WTC11 (cell line): ENCODE results near the gene KLK1. TPM values are rescaled to one million over a fixed set of nuclear protein-coding genes. Genes with fewer than 3 reads are reported as not detected.

Experiments used
- ATAC-seq: fragments of 200-7000 bp; cut with Tn5 transposase; 2 replicates; pipeline ENCODE4 v1.10.0; 2021; ENCODE audit warnings: mild to moderate bottlenecking, moderate library complexity
- CTCF ChIA-PET: fragments of 300-600 bp; sonication (Branson Sonifier 250); formaldehyde crosslinking; loops from one replicate; lab custom pipeline; 2021; ENCODE audit warnings: antibody characterized with exemption; lab: Charles Lee
- POLR2A ChIA-PET: fragments of 350-600 bp; sonication (Branson Sonifier 250); formaldehyde crosslinking; loops from one replicate; lab custom pipeline; 2021; ENCODE audit warnings: antibody characterized with exemption; lab: Charles Lee
- DNase-seq: peaks from one replicate; pipeline ENCODE4 v3.0.0; 2021; ENCODE audit warnings: low spot score
- H3K27ac Mint-ChIP-seq: 2 replicates; pipeline ENCODE4 v1.8.0; 2021; ENCODE audit warnings: mixed read lengths
- H3K27me3 Mint-ChIP-seq: 2 replicates; pipeline ENCODE4 v1.8.0; 2021; ENCODE audit warnings: low read depth, mild to moderate bottlenecking, moderate library complexity, mixed read lengths
- H3K36me3 Mint-ChIP-seq: 2 replicates; pipeline ENCODE4 v1.8.0; 2021; ENCODE audit warnings: mixed read lengths
- H3K4me1 Mint-ChIP-seq: 2 replicates; pipeline ENCODE4 v1.8.0; 2022; ENCODE audit warnings: mixed read lengths
- H3K4me3 Mint-ChIP-seq: 2 replicates; pipeline ENCODE4 v1.8.0; 2021; ENCODE audit warnings: mild to moderate bottlenecking, moderate library complexity, mixed read lengths
- H3K9me3 Mint-ChIP-seq: 2 replicates; pipeline ENCODE4 v1.8.0; 2021; ENCODE audit warnings: mixed read lengths
- CDX4 ChIP-seq: fragments of 250-450 bp; sonication (Bioruptor Pico); IDR thresholded peaks from 2 replicates; pipeline ENCODE4 v1.9.0; 2021; ENCODE audit warnings: moderate library complexity, mild to moderate bottlenecking, inconsistent platforms, borderline replicate concordance
- E2F4 ChIP-seq: sonication (generic); formaldehyde crosslinking; IDR thresholded peaks from 2 replicates; pipeline ENCODE4 v1.8.1; 2022; ENCODE audit warnings: low read depth, mild to moderate bottlenecking, moderate library complexity, missing genetic modification reagents, borderline replicate concordance
- ERG ChIP-seq: fragments of 250-450 bp; sonication (Bioruptor Pico); IDR thresholded peaks from 2 replicates; pipeline ENCODE4 v1.8.0; 2021; ENCODE audit warnings: mild to moderate bottlenecking
- FOXJ3 ChIP-seq: sonication (generic); formaldehyde crosslinking; IDR thresholded peaks from 2 replicates; pipeline ENCODE4 v1.9.0; 2021; ENCODE audit warnings: missing genetic modification reagents, mild to moderate bottlenecking, borderline replicate concordance
- FOXP1 ChIP-seq: sonication (generic); formaldehyde crosslinking; IDR thresholded peaks from 2 replicates; pipeline ENCODE4 v1.8.0; 2022; ENCODE audit warnings: missing genetic modification reagents, mild to moderate bottlenecking, moderate library complexity, borderline replicate concordance
- GABPB1 ChIP-seq: sonication (generic); formaldehyde crosslinking; IDR thresholded peaks from 2 replicates; pipeline ENCODE4 v1.8.1; 2023; ENCODE audit warnings: mild to moderate bottlenecking, missing genetic modification reagents
- GTF2I ChIP-seq: fragments of 250-450 bp; sonication (Bioruptor Pico); conservative IDR thresholded peaks from 2 replicates; pipeline ENCODE4 v1.4.0; 2021; ENCODE audit warnings: mild to moderate bottlenecking
- IRF1 ChIP-seq: sonication (generic); formaldehyde crosslinking; IDR thresholded peaks from 2 replicates; pipeline ENCODE4 v1.8.0; 2023; ENCODE audit warnings: missing genetic modification reagents
- JAZF1 ChIP-seq: fragments of 250-450 bp; sonication (Bioruptor Pico); IDR thresholded peaks from 2 replicates; pipeline ENCODE4 v1.9.0; 2021; ENCODE audit warnings: moderate library complexity, mild to moderate bottlenecking, inconsistent platforms
- NR1H2 ChIP-seq: sonication (generic); formaldehyde crosslinking; IDR thresholded peaks from 2 replicates; pipeline ENCODE4 v1.9.0; 2021; ENCODE audit warnings: mild to moderate bottlenecking, moderate library complexity, missing genetic modification reagents
- NR3C1 ChIP-seq: sonication (generic); formaldehyde crosslinking; conservative IDR thresholded peaks from 2 replicates; pipeline ENCODE4 v1.8.1; 2023; ENCODE audit warnings: low read depth, mild to moderate bottlenecking, missing genetic modification reagents
- SOX15 ChIP-seq: fragments of 250-450 bp; sonication (Bioruptor Pico); IDR thresholded peaks from 2 replicates; pipeline ENCODE4 v1.9.0; 2021; ENCODE audit warnings: mild to moderate bottlenecking
- SP1 ChIP-seq: sonication (generic); formaldehyde crosslinking; conservative IDR thresholded peaks from 2 replicates; pipeline ENCODE4 v1.8.1; 2022; ENCODE audit warnings: missing genetic modification reagents
- USF2 ChIP-seq: sonication (generic); formaldehyde crosslinking; IDR thresholded peaks from 2 replicates; pipeline ENCODE4 v1.8.1; 2023; ENCODE audit warnings: mild to moderate bottlenecking, missing genetic modification reagents, moderate library complexity
- ZNF121 ChIP-seq: sonication (generic); formaldehyde crosslinking; IDR thresholded peaks from 2 replicates; pipeline ENCODE4 v1.8.0; 2023; ENCODE audit warnings: missing genetic modification reagents
- ZNF396 ChIP-seq: fragments of 250-450 bp; sonication (Bioruptor Pico); IDR thresholded peaks from 2 replicates; pipeline ENCODE4 v1.8.0; 2021; ENCODE audit warnings: mild to moderate bottlenecking, moderate library complexity, borderline replicate concordance
- ZNF671 ChIP-seq: fragments of 250-450 bp; sonication (Bioruptor Pico); IDR thresholded peaks from 2 replicates; pipeline ENCODE4 v1.8.0; 2021; ENCODE audit warnings: mild to moderate bottlenecking
- total RNA-seq: library from RNA; stranded (reverse); gene quantifications from 3 replicates; pipeline ENCODE4 v1.2.3, GENCODE V29; 2021
- TF ChIP-seq, protein P1 (sequence below): sonication (generic); formaldehyde crosslinking; IDR thresholded peaks from 2 replicates; pipeline ENCODE4 v1.8.1; 2022; ENCODE audit warnings: mild to moderate bottlenecking, missing genetic modification reagents, moderate library complexity, borderline replicate concordance
- TF ChIP-seq, protein P2 (sequence below): sonication (generic); formaldehyde crosslinking; IDR thresholded peaks from 2 replicates; pipeline ENCODE4 v1.8.0; 2022; ENCODE audit warnings: mild to moderate bottlenecking, missing genetic modification reagents
- TF ChIP-seq, protein P3 (sequence below): fragments of 250-450 bp; sonication (Bioruptor Pico); IDR thresholded peaks from 2 replicates; pipeline ENCODE4 v1.9.0; 2021; ENCODE audit warnings: mild to moderate bottlenecking, borderline replicate concordance

The KLK1 gene
- total RNA-seq, 1 experiment from 2014 or later = 3.9 TPM

- TF ChIP-seq E2F4 (no peak), GTF2I (CRISPR knock-in tag) (no peak)
- TF ChIP-seq, protein P1, sequence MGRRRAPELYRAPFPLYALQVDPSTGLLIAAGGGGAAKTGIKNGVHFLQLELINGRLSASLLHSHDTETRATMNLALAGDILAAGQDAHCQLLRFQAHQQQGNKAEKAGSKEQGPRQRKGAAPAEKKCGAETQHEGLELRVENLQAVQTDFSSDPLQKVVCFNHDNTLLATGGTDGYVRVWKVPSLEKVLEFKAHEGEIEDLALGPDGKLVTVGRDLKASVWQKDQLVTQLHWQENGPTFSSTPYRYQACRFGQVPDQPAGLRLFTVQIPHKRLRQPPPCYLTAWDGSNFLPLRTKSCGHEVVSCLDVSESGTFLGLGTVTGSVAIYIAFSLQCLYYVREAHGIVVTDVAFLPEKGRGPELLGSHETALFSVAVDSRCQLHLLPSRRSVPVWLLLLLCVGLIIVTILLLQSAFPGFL = no peak
- TF ChIP-seq, all 79 proteins: peak for 0
Observed at GRCh38 chr19:50843701-50844221, 20.2 kb upstream of the KLK1 start (continued).

GRCh38 chr19:50843205-50843604 lies 19.6 kb upstream of the KLK1 start:
- CTCF ChIA-PET = interaction anchor here (0.6 to 1.1 kb wide), 2 partner anchors 49 to 1745 kb away, joined by 3 read pairs; no protein-coding TSS in a partner anchor

GRCh38 chr19:50842130-50842529 lies 18.5 kb upstream of the KLK1 start:
- H3K27ac Mint-ChIP-seq = no peak overlapping the region
- peaks cover 7% of the 10 kb centered on the region; the same call in 1 of the 2 replicates for H3K9me3 Mint-ChIP-seq
- TF ChIP-seq, protein P2, sequence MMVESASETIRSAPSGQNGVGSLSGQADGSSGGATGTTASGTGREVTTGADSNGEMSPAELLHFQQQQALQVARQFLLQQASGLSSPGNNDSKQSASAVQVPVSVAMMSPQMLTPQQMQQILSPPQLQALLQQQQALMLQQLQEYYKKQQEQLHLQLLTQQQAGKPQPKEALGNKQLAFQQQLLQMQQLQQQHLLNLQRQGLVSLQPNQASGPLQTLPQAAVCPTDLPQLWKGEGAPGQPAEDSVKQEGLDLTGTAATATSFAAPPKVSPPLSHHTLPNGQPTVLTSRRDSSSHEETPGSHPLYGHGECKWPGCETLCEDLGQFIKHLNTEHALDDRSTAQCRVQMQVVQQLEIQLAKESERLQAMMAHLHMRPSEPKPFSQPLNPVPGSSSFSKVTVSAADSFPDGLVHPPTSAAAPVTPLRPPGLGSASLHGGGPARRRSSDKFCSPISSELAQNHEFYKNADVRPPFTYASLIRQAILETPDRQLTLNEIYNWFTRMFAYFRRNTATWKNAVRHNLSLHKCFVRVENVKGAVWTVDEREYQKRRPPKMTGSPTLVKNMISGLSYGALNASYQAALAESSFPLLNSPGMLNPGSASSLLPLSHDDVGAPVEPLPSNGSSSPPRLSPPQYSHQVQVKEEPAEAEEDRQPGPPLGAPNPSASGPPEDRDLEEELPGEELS (CRISPR knock-in tag) = no peak
- TF ChIP-seq ERG (CRISPR knock-in tag) (no peak), ZNF671 (no peak), SP1 (no peak), GABPB1 (CRISPR knock-in tag) (no peak)
- TF ChIP-seq, protein P3, sequence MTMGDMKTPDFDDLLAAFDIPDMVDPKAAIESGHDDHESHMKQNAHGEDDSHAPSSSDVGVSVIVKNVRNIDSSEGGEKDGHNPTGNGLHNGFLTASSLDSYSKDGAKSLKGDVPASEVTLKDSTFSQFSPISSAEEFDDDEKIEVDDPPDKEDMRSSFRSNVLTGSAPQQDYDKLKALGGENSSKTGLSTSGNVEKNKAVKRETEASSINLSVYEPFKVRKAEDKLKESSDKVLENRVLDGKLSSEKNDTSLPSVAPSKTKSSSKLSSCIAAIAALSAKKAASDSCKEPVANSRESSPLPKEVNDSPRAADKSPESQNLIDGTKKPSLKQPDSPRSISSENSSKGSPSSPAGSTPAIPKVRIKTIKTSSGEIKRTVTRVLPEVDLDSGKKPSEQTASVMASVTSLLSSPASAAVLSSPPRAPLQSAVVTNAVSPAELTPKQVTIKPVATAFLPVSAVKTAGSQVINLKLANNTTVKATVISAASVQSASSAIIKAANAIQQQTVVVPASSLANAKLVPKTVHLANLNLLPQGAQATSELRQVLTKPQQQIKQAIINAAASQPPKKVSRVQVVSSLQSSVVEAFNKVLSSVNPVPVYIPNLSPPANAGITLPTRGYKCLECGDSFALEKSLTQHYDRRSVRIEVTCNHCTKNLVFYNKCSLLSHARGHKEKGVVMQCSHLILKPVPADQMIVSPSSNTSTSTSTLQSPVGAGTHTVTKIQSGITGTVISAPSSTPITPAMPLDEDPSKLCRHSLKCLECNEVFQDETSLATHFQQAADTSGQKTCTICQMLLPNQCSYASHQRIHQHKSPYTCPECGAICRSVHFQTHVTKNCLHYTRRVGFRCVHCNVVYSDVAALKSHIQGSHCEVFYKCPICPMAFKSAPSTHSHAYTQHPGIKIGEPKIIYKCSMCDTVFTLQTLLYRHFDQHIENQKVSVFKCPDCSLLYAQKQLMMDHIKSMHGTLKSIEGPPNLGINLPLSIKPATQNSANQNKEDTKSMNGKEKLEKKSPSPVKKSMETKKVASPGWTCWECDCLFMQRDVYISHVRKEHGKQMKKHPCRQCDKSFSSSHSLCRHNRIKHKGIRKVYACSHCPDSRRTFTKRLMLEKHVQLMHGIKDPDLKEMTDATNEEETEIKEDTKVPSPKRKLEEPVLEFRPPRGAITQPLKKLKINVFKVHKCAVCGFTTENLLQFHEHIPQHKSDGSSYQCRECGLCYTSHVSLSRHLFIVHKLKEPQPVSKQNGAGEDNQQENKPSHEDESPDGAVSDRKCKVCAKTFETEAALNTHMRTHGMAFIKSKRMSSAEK (CRISPR knock-in tag) = no peak

More at GRCh38 chr19:50843205-50843604, 19.6 kb upstream of the KLK1 start:
- H3K27ac Mint-ChIP-seq = no peak overlapping the region
- peaks cover 13% of the 10 kb centered on the region for H3K4me1 Mint-ChIP-seq
- H3K36me3 Mint-ChIP-seq = no peaks in the 10 kb centered on the region
- H3K4me3 Mint-ChIP-seq = no peak overlapping the region
- DNase-seq (no peak), ATAC-seq (no peak)
- TF ChIP-seq SOX15 = no peak
- TF ChIP-seq IRF1 (CRISPR knock-in tag) = no peak
- TF ChIP-seq CDX4 (CRISPR knock-in tag) = no peak
- no peak for TF ChIP-seq ZNF121 (CRISPR knock-in tag)
- no peak for TF ChIP-seq USF2 (CRISPR knock-in tag)
- TF ChIP-seq ZNF396 (CRISPR knock-in tag) = no peak
- no peak for TF ChIP-seq GTF2I (CRISPR knock-in tag)
- TF ChIP-seq NR1H2 = no peak
- no peak for TF ChIP-seq FOXJ3 (CRISPR knock-in tag)
- no peak for TF ChIP-seq FOXP1 (CRISPR knock-in tag)
- TF ChIP-seq JAZF1 (CRISPR knock-in tag) = no peak
- TF ChIP-seq NR3C1 (CRISPR knock-in tag) = no peak
- H3K27me3 Mint-ChIP-seq = peaks cover 63% of the 10 kb centered on the region
- POLR2A ChIA-PET = no interaction called here
- peaks cover 7% of the 10 kb centered on the region; the same call in 1 of the 2 replicates for H3K9me3 Mint-ChIP-seq

More at GRCh38 chr19:50842130-50842529, 18.5 kb upstream of the KLK1 start:
- no peaks in the 10 kb centered on the region for H3K36me3 Mint-ChIP-seq
- ChIA-PET CTCF (no interaction called here), POLR2A (no interaction called here)
- H3K4me1 Mint-ChIP-seq = peaks cover 18% of the 10 kb centered on the region
- no peak overlapping the region for H3K4me3 Mint-ChIP-seq
- DNase-seq = no peak
- peaks cover 70% of the 10 kb centered on the region for H3K27me3 Mint-ChIP-seq
- ATAC-seq = no peak
